ENCODE measurements around the gene TANGO2. TPM values are rescaled to one million over a fixed set of nuclear protein-coding genes. Genes with fewer than 3 reads are reported as not detected.

The TANGO2 gene
- total and polyA plus RNA-seq, 9 of the 15 experiments (the other 6 are each of a cell fraction or from before 2014, with no cell fraction given) = 15.5 to 94.9 (median 70.1) TPM

DNA sequence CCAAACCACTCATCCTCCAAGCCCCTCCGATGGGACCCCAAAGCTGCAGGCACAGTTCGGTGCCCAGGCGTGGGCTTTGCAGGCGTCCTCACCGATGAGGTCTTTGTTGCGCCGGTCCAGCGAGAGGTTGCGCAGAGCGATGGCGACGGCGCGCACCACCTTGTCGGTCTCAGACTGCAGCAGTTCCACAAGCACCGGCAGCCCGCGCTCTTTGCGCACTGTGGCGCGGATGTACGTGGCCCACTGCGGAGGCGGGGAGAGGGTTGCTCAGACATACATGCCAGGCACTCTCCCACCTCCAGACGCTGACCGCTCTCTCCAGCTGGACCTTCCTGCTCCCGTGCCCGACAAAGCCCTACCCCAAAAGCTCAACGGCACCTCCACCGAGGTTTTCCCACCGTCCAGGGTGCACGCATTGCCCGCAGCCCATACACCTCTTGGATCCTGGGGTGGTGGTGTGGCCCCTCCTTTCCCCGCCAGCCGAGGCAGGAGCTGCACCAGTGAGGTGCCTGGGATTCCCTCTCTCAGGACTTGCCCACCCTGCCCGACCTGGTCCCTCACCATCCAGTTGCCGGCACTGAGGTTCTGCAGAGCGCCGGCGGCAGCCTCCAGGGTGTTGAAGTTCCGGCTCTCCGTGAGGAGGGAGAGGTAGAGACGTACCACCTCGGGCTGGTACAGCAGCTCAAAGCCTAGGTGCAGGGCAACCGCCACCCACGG lies 47.2 kb upstream of the TANGO2 start:
- Histone ChIP-seq H3K4me2 (ENCODE audit: insufficient read depth, low read length) (no peak overlapping the region), H3K36me3 (ENCODE audit: control insufficient read depth, insufficient read depth, low read length) (peaks cover 44% of the 10 kb centered on the region; the same call in 2 of the 3 replicates), H3K9me3 (replicated peaks; ENCODE audit: control insufficient read depth, insufficient read depth, low read depth, low read length) (no peaks in the 10 kb centered on the region), H4K20me1 (replicated peaks; ENCODE audit: control insufficient read depth, insufficient read depth, low read length) (peaks cover 35% of the 10 kb centered on the region), H3K4me3 (no peak overlapping the region), H3K9ac (ENCODE audit: insufficient read depth in 1 of 2, low read depth in 2 of 2, low read length in 2 of 2) (peak overlapping the region in 1 of 2 experiments; percentile 5; a peak in 1 of 4 replicates), H3K9me1 (ENCODE audit: control insufficient read depth, insufficient read depth, low read length) (peaks cover 23% of the 10 kb centered on the region), H3K27me3 (ENCODE audit: control insufficient read depth in 2 of 2, insufficient read depth in 2 of 2, low read length in 2 of 2) (no peaks in the 10 kb centered on the region), H3K4me1 (replicated peaks in 1 of 2; ENCODE audit: control insufficient read depth in 2 of 2, insufficient read depth in 2 of 2, low read length in 2 of 2) (peaks cover 18 to 88% of the 10 kb centered on the region in 2 experiments), H3K79me2 (ENCODE audit: control insufficient read depth, insufficient read depth, low read length) (no peaks in the 10 kb centered on the region), H3K27ac (ENCODE audit: extremely low read depth, low read depth, low read length) (no peak overlapping the region), H2AFZ (ENCODE audit: low read depth, low read length) (no peak overlapping the region)
- intact Hi-C loops (cut with micrococcal nuclease) = loop anchor here (2.0 to 10.0 kb wide), 3 partner anchors 29 to 321 kb away; no protein-coding TSS in a partner anchor
- no TSS peak for BruUV-seq (replicated peaks)
- DNase-seq (ENCODE audit: extremely low read depth in 1 of 4, low spot score in 3 of 4) (no peak), ATAC-seq (no peak), FAIRE-seq (no peak)
- ChIA-PET CTCF (ENCODE audit: low intra/inter-chr PET ratio) (interaction anchor here (1.9 kb wide), 2 partner anchors 54 to 156 kb away, joined by 7 read pairs; no protein-coding TSS in a partner anchor), POLR2A (interaction anchor here (0.6 to 13.7 kb wide), 18 partner anchors 9 to 296 kb away, joined by 3 to 115 read pairs (median 6); partner anchors contain the start of genes RANBP1 and TRMT2A)
- in situ Hi-C loops (cut with MboI) = loop anchor here (5.0 kb wide), 3 partner anchors 39 to 154 kb away; no protein-coding TSS in a partner anchor
- 93% methylated on average over 46 of the region's 46 CpGs for WGBS (ENCODE audit: insufficient coverage, low coverage, missing lambda C conversion rate)
- no peak for TF ChIP-seq NFYB (IDR thresholded peaks at IDR 0.05; ENCODE audit: extremely low read depth, insufficient read length)
- TF ChIP-seq, protein P1, sequence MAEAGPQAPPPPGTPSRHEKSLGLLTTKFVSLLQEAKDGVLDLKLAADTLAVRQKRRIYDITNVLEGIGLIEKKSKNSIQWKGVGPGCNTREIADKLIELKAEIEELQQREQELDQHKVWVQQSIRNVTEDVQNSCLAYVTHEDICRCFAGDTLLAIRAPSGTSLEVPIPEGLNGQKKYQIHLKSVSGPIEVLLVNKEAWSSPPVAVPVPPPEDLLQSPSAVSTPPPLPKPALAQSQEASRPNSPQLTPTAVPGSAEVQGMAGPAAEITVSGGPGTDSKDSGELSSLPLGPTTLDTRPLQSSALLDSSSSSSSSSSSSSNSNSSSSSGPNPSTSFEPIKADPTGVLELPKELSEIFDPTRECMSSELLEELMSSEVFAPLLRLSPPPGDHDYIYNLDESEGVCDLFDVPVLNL (CRISPR knock-in tag; IDR thresholded peaks at IDR 0.05; ENCODE audit: low read depth) = no peak
- no peak for TF ChIP-seq MYC (IDR thresholded peaks at IDR 0.05; ENCODE audit: low read depth, low read length)
- TF ChIP-seq MYC (CRISPR knock-in tag; IDR thresholded peaks at IDR 0.05; ENCODE audit: borderline replicate concordance, low read depth) = peak; percentile 62; the same call in 1 of the 2 replicates
- TF ChIP-seq ZBTB7A (IDR thresholded peaks at IDR 0.05; ENCODE audit: borderline replicate concordance, control insufficient read depth, low read depth, low read length) = peak; percentile 37; the same call in 1 of the 2 replicates
- peak; percentile 87 for TF ChIP-seq WHSC1 (IDR thresholded peaks at IDR 0.05; ENCODE audit: low read length)
- TF ChIP-seq DIDO1 (tag; IDR thresholded peaks at IDR 0.05; ENCODE audit: low read depth) = no peak
- peak; percentile 78 for TF ChIP-seq POLR2G (IDR thresholded peaks at IDR 0.05; ENCODE audit: low read depth, low read length)
- peak; percentile 71 for TF ChIP-seq PHB (CRISPR knock-in tag; IDR thresholded peaks at IDR 0.05)
- TF ChIP-seq, protein P2, sequence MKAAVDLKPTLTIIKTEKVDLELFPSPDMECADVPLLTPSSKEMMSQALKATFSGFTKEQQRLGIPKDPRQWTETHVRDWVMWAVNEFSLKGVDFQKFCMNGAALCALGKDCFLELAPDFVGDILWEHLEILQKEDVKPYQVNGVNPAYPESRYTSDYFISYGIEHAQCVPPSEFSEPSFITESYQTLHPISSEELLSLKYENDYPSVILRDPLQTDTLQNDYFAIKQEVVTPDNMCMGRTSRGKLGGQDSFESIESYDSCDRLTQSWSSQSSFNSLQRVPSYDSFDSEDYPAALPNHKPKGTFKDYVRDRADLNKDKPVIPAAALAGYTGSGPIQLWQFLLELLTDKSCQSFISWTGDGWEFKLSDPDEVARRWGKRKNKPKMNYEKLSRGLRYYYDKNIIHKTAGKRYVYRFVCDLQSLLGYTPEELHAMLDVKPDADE (conservative IDR thresholded peaks at IDR 0.05; ENCODE audit: control insufficient read depth, low read depth, low read length) = peak; percentile 48
- TF ChIP-seq, protein P3, sequence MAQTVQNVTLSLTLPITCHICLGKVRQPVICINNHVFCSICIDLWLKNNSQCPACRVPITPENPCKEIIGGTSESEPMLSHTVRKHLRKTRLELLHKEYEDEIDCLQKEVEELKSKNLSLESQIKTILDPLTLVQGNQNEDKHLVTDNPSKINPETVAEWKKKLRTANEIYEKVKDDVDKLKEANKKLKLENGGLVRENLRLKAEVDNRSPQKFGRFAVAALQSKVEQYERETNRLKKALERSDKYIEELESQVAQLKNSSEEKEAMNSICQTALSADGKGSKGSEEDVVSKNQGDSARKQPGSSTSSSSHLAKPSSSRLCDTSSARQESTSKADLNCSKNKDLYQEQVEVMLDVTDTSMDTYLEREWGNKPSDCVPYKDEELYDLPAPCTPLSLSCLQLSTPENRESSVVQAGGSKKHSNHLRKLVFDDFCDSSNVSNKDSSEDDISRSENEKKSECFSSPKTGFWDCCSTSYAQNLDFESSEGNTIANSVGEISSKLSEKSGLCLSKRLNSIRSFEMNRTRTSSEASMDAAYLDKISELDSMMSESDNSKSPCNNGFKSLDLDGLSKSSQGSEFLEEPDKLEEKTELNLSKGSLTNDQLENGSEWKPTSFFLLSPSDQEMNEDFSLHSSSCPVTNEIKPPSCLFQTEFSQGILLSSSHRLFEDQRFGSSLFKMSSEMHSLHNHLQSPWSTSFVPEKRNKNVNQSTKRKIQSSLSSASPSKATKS (CRISPR knock-in tag; IDR thresholded peaks at IDR 0.05) = 0 out of 2 replicates have a peak, but pooled peaks have one; percentile 29
- TF ChIP-seq PML (IDR thresholded peaks at IDR 0.05; ENCODE audit: low read length) = peak; percentile 28; the same call in 1 of the 2 replicates
- no peak for TF ChIP-seq ZNF644 (tag; IDR thresholded peaks at IDR 0.05; ENCODE audit: low read depth)
- peak in 1 of 2 experiments; percentile 10; a peak in 1 of 4 replicates for TF ChIP-seq KDM4B (IDR thresholded peaks at IDR 0.05; ENCODE audit: borderline replicate concordance in 2 of 2, low read depth in 1 of 2)
- peak; percentile 39 for TF ChIP-seq KDM5B (IDR thresholded peaks at IDR 0.05; ENCODE audit: insufficient replicate concordance, low read depth, low read length)

Data from K562 (cell line).